Esophagus muscularis mucosa (tissue), 4 donors: ENCODE measurements around the gene ACACA. TPM values are rescaled to one million over a fixed set of nuclear protein-coding genes. Genes with fewer than 3 reads are reported as not detected.

Experiments
- DNase-seq: peaks from one replicate; pipeline ENCODE4 v3.0.0-alpha.2; 2017; ENCODE audit errors: extremely low spot score
- H3K27ac ChIP-seq, 4 donors: fragments of 200-600 bp; sonication (generic); replicated peaks in 1 of 4; 1 replicate in 3 of 4; 2 replicates in 1 of 4; pipeline ENCODE4 v1.5.1; 2016 to 2019; ENCODE audit warnings: mild to moderate bottlenecking in 1 of 4
- H3K27me3 ChIP-seq, 4 donors: fragments of 200-600 bp; sonication (generic); one replicate each; pipeline versions ENCODE4 v1.5.1 to v1.6.0; 2016 to 2019
- H3K36me3 ChIP-seq, 4 donors: fragments of 200-600 bp; sonication (generic); one replicate each; pipeline ENCODE4 v1.5.1; 2016 to 2019
- H3K4me1 ChIP-seq, 4 donors: fragments of 200-600 bp; sonication (generic); one replicate each; pipeline ENCODE4 v1.5.1; 2016 to 2019
- H3K4me3 ChIP-seq, 4 donors: fragments of 200-600 bp; sonication (generic); 1 replicate in 2 of 4; 2 replicates in 2 of 4; pipeline ENCODE4 v1.5.1; 2016 to 2019; ENCODE audit warnings: mild to moderate bottlenecking in 4 of 4, moderate library complexity in 1 of 4
- H3K9me3 ChIP-seq, 4 donors: fragments of 200-600 bp; sonication (generic); 1 replicate in 3 of 4; 2 replicates in 1 of 4; pipeline ENCODE4 v1.5.1; 2016 to 2019
- CTCF ChIP-seq, 3 experiments: fragments of 200-600 bp in 2 of 3; fragments of 450-650 bp in 1 of 3; sonication (generic) in 2 of 3; IDR thresholded peaks; one replicate each; pipeline ENCODE4 v1.5.1; 2017 to 2019; ENCODE audit warnings: antibody characterized with exemption in 3 of 3, mild to moderate bottlenecking in 2 of 3, moderate library complexity in 1 of 3
- EP300 ChIP-seq: sonication (generic); formaldehyde crosslinking; IDR thresholded peaks from one replicate; pipeline ENCODE4 v1.6.1; 2017; ENCODE audit warnings: antibody characterized with exemption
- POLR2A ChIP-seq: fragments of 450-650 bp; IDR thresholded peaks from one replicate; pipeline ENCODE4 v1.6.1; 2017; ENCODE audit warnings: antibody characterized with exemption, moderate library complexity, mild to moderate bottlenecking, low read depth
- POLR2AphosphoS5 ChIP-seq, 2 donors: sonication (generic); formaldehyde crosslinking; IDR thresholded peaks; one replicate each; pipeline ENCODE4 v1.6.1; 2017; ENCODE audit warnings: antibody characterized with exemption in 2 of 2
- WGBS: methylation state at CpG from one replicate; pipeline ENCODE4 v1.1.5; 2018; 5-methylcytosine and 5-hydroxymethylcytosine counted together
- intact Hi-C: fragments of 100-400 bp; cut with DNase I; formaldehyde crosslinking; loops from one replicate; pipeline ENCODE4 v1.15.1; 2023
- total RNA-seq, 4 donors: library from RNA; depleted of rRNA; stranded (reverse); fragments of >200 nt; gene quantifications; one replicate each; pipeline versions ENCODE4 v1.1.0 to v1.2.1, GENCODE V29; 2016

The ACACA gene
- total RNA-seq, 4 donors from 2014 or later, result 34.0 to 58.0 (median 50.5) TPM

DNA sequence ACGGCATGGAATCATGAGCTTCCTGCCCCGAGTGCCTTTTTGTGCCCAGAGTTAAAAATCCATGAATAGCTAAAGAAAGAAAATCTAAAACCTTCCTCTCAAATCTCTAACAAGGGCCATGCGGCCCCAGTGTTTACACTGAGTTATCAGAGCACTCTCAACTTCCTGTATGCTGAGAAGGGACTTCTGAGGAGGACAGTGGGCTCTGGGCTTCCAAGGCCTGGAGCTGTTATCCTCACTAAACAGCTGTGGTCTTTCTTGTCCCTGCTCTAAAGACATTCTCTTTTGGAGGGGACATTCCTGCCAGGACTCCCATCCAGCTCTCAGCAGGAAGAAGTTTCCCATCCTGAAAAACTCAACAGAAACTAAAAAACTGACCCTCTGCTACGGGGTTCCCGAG is 322.3 kb downstream of the ACACA start:
- Histone ChIP-seq H3K27me3 (no peaks in the 10 kb centered on the region), H3K27ac (no peak overlapping the region), H3K36me3 (peaks cover 16 to 50% (median 35%) of the 10 kb centered on the region in 4 donors), H3K4me1 (no peaks in the 10 kb centered on the region), H3K4me3 (no peak overlapping the region), H3K9me3 (peaks cover 0 to 4% (median under 1%) of the 10 kb centered on the region in 4 donors)
- TF ChIP-seq POLR2AphosphoS5 (IDR thresholded peaks at IDR 0.05) (no peak), POLR2A (no peak)
- intact Hi-C loops, result no loop called here
- 83% methylated on average over 5 of the region's 5 CpGs for WGBS
- DNase-seq, result no peak

DNA sequence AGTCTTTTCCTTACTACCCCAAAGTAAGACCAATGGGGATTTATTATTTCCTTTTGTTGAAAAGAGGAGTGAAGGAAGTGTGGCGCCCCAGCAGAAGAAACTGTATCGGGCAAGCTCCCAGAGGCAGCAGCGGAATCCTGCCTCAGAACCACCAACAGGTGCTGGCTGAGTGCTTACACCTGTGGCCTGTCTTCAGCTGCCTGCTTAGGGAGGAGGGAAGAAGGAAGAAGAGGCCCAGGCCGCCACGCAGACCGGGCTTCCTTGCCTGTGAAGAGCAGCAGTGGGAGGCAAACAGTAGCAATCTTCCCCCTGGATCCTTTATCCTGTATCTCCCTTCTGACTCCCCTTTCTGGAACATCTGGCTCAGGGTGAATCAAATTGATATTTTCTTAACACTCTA is 323.2 kb downstream of the ACACA start:
- DNase-seq, result no peak
- Histone ChIP-seq H3K9me3 (peaks cover 0 to 9% (median 7%) of the 10 kb centered on the region in 4 donors), H3K27ac (no peak overlapping the region), H3K36me3 (peaks cover 16 to 41% (median 29%) of the 10 kb centered on the region in 4 donors), H3K4me1 (no peaks in the 10 kb centered on the region), H3K4me3 (no peak overlapping the region), H3K27me3 (no peaks in the 10 kb centered on the region)
- intact Hi-C loops, result no loop called here
- no peak for TF ChIP-seq POLR2A
- no peak for TF ChIP-seq EP300
- TF ChIP-seq CTCF (IDR thresholded peaks at IDR 0.05), result no peak
- TF ChIP-seq POLR2AphosphoS5 (IDR thresholded peaks at IDR 0.05), result no peak
- 71% methylated on average over 6 of the region's 6 CpGs for WGBS

DNA sequence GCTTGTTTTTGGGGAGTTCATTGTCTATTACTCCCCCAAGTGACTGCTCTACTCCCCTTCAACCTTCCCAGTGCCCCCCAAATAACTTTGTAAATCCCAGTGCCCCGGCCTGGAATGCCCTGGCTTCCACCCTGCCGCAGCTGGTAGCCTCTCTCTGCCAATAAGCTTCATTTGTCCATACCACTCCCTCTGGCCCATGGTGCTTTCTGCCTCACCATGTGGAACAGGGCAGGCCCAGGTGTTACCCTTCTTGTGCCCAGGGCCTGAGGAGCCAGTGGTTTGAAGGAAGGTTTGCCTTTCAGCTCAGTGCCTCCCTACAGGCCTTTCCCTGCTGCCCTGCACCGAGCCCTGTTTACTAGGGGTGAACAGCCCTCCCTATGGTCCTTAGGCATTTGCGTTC is 323.7 kb downstream of the ACACA start:
- no peak for DNase-seq
- intact Hi-C loops, result no loop called here
- TF ChIP-seq POLR2A (no peak), EP300 (no peak), CTCF (IDR thresholded peaks at IDR 0.05) (no peak)
- H3K27ac ChIP-seq, result no peak overlapping the region
- no peak overlapping the region for H3K4me3 ChIP-seq
- 79% methylated on average over 4 of the region's 4 CpGs for WGBS
- H3K9me3 ChIP-seq, result peaks cover 0 to 9% (median 7%) of the 10 kb centered on the region in 4 donors
- peaks cover 16 to 36% (median 26%) of the 10 kb centered on the region in 4 donors for H3K36me3 ChIP-seq
- no peaks in the 10 kb centered on the region for H3K4me1 ChIP-seq
- H3K27me3 ChIP-seq, result no peaks in the 10 kb centered on the region

- intact Hi-C loops, result no loop called here
- no peaks in the 10 kb centered on the region for H3K4me1 ChIP-seq
- no peak overlapping the region for H3K4me3 ChIP-seq
- peaks cover 15 to 30% (median 21%) of the 10 kb centered on the region in 4 donors for H3K36me3 ChIP-seq
- H3K27me3 ChIP-seq, result no peaks in the 10 kb centered on the region
- WGBS, result 93% methylated on average over 7 of the region's 8 CpGs
- DNase-seq, result no peak
- peaks cover 0 to 9% (median 7%) of the 10 kb centered on the region in 4 donors for H3K9me3 ChIP-seq
- no peak for TF ChIP-seq EP300
- TF ChIP-seq CTCF (IDR thresholded peaks at IDR 0.05), result no peak
- TF ChIP-seq POLR2AphosphoS5 (IDR thresholded peaks at IDR 0.05), result no peak
- TF ChIP-seq POLR2A, result no peak
- H3K27ac ChIP-seq, result no peak overlapping the region
These were observed 324.2 kb downstream of the ACACA start for GRCh38 chr17:37082311-37082860.

- peaks cover 0 to 9% (median 7%) of the 10 kb centered on the region in 4 donors for H3K9me3 ChIP-seq
- H3K27me3 ChIP-seq, result no peaks in the 10 kb centered on the region
- H3K4me3 ChIP-seq, result no peak overlapping the region
- H3K36me3 ChIP-seq, result peaks cover 5 to 19% (median 10%) of the 10 kb centered on the region in 4 donors
- TF ChIP-seq CTCF (IDR thresholded peaks at IDR 0.05) (no peak), POLR2AphosphoS5 (IDR thresholded peaks at IDR 0.05) (no peak), EP300 (no peak), POLR2A (no peak)
- no peak overlapping the region for H3K27ac ChIP-seq
- no peak for DNase-seq
- no peaks in the 10 kb centered on the region for H3K4me1 ChIP-seq
- WGBS, result 85% methylated on average over 5 of the region's 5 CpGs
- intact Hi-C loops, result no loop called here
These were observed 325.3 kb downstream of the ACACA start for GRCh38 chr17:37081287-37081686.
